Activated T-cell treated with anti-CD3 and anti-CD28 coated beads for 4 hours (primary cell): ENCODE measurements around the gene NOTCH3.
A peak's percentile ranks its signal among the peaks of the same experiment; 100 is the strongest.

Experiments used
- DNase-seq: peaks from one replicate; pipeline ENCODE4 v3.0.0-alpha.2; 2020

The NOTCH3 gene

DNA sequence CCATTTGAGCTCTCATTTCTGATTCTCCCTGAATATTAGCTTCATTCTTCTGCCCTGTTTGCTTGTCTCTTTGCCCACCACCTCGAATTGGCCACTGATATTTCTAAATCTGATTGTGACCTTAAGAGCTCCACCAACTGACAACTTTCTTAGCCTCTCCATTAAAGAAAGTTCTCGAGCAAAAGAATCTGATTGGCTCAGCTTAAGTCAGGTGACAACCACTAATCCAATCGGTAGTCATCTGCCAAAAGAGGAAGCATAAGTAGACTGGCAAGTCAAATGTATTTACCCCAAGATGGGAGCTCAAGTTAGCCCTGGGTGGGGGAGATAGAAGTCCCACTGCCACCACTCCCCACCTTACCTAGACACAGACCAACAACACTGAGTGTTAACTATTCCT lies 41.5 kb downstream of the NOTCH3 start:
- DNase-seq, result no peak

- DNase-seq, result no peak
These were observed 44.4 kb downstream of the NOTCH3 start for GRCh38 chr19:15156391-15156790.

- no peak for DNase-seq
These were observed 45.5 kb downstream of the NOTCH3 start for GRCh38 chr19:15155296-15155695.

DNA sequence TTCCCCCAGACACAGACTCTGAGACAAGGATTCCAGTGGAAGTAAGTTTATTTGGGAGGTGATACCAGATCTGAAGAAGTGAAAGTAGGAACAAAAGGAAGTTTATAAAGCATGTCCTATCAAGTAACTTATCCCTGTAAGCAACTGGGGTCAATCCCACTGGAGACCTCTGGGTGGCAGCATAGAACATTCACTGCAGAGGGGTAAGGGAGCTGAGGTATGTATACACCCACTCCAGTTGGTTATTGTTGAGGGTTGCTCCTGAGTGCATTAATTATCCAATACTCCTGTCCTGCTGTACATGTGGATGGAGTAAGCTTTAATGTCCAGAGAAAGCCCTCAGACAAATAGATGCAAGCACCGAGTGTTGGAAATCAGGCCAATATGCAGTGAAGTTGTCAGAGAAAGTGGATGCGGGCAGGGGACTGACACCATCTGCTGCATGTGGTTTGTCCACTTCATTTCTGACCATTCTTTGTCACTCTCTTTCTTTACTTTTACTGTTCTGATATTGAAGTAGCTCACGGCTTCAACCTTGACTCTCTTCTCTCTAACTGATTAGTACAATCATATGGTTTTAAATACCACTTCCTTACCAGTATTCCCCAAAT lies 46.7 kb downstream of the NOTCH3 start:
- DNase-seq, result peak; percentile 12

GRCh38 chr19:15149737-15150136 lies 51.1 kb downstream of the NOTCH3 start:
- no peak for DNase-seq

GRCh38 chr19:15147090-15147489 lies 53.7 kb downstream of the NOTCH3 start:
- no peak for DNase-seq

DNA sequence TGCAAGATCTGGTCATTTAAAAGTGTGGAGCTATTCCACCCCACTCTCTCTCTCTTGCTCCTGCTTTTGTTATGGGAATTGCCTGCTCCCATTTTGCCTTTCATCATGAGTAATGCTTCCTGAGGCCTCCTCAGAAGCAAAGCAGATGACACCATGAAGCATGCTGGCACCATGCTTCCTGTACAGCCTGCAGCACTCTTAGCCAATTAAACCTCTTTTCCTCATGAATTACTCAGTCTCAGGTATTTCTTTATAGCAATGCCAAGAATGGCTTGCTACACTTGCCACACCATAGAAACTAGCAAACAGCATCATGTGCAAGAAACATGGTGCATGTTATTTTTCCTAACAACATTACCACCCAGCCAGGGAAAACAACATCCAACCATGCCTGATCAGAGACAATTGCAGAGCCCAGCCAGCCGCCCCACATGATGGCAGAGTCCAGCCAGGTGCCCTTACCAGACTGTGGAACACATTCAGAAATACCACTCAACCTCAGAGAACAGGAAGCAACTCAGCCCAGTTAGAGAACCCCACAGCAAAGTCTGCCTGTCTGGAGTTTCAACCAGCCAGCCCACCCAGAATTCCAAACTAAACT lies 56.6 kb downstream of the NOTCH3 start:
- no peak for DNase-seq

DNA sequence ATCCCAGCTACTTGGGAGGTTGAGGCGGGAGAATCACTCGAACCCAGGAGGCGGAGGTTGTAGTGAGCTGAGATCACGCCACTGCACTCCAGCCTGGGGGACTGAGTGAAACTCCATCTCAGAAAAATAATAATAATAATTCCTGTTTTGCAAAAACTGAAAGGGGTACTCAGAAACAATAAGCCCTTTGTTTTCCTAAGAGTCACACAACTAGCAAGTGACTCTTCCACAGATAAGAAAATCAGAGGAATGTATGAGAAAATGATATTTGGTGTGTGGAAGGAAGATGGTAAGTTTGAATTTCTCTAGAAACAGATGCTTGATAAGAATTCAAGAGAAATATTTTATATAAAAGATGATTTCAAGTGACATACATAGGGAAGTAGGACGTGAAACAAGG lies 58.5 kb downstream of the NOTCH3 start:
- no peak for DNase-seq

- DNase-seq, result no peak
These were observed 59.7 kb downstream of the NOTCH3 start for GRCh38 chr19:15141143-15141542.

- DNase-seq, result no peak
These were observed 62.4 kb downstream of the NOTCH3 start for GRCh38 chr19:15138427-15138826.

GRCh38 chr19:15137777-15138176 lies 63.0 kb downstream of the NOTCH3 start:
- DNase-seq, result no peak

DNA sequence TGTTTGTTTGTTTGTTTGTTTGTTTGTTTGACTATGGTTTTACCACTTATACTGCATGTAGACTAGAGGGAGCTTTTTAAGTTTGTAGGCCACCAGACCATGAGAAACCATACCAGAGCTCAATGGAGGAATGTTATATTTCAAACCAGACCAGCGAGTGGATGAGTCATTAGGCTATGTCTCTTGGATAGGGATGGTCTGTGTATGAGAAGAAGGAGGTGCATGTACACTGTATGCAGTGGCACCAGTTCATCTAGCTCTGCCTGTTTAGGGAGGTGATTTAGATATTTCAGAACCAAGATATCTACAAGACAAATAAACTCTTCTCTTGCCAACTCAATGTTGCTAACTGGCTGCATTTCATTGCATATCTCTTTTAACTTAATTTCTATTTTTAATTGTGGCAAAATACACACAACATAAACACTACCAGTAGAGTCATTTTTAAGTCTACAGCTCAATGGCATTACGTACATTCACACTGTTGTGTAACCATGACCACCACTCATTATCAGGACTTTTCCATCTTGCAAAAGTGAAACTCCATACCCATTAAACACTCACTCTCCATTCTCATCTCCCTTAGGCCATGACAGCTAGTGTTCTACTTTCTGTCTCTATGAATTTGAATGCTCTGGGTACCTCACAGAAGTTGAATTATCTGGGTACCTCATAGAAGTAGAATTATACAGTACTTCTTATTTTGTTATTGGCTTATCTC lies 64.4 kb downstream of the NOTCH3 start:
- DNase-seq, result no peak

- DNase-seq, result peak; percentile 39
These were observed 70.8 kb downstream of the NOTCH3 start for GRCh38 chr19:15129856-15130585.

- no peak for DNase-seq
These were observed 72.5 kb downstream of the NOTCH3 start for GRCh38 chr19:15128162-15128770.

DNA sequence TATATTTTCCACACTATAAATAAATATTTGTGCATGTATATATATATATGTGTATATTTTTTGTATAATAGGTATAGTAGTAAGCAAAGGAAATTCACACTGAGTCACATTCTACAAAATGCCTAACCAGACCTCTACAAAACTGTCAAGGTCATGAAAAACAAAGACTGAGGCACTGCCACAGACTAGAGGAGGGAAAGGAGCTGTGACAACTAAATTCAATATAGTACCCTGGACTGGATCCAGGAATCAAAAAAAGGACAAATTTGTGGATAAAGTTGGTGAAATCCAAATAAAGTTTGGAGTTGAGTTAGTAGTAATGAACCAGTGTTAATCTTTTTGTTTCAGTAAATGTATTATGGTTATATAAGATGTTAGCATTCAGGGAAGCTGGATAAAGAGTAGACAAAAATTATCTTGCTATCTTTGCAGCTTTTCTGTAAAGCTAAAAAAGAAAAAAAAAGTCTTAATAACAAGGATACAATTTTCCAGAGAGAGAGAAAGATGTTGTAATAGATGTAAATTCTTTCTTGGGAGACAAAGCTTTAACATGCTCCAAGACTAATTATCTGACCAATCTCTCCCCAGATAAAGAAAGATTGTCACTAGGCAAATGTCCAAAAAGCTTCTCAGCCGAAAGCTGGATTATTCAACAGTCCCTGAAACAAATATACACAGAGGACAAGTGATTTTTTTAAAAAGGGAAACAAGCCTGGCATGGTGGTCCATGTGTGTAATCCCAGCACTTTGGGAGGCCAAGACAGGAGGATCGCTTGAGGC lies 74.5 kb downstream of the NOTCH3 start:
- no peak for DNase-seq

GRCh38 chr19:15125232-15126067 lies 75.3 kb downstream of the NOTCH3 start:
- peak; percentile 95 for DNase-seq

GRCh38 chr19:15124572-15125231 lies 76.1 kb downstream of the NOTCH3 start:
- no peak for DNase-seq

- DNase-seq, result no peak
These were observed 76.9 kb downstream of the NOTCH3 start for GRCh38 chr19:15123900-15124299.

GRCh38 chr19:15123031-15123890 lies 77.5 kb downstream of the NOTCH3 start:
- no peak for DNase-seq
